ENCODE data around the gene PRSS50. TPM values are rescaled to one million over a fixed set of nuclear protein-coding genes. Genes with fewer than 3 reads are reported as not detected.

The PRSS50 gene
- total RNA-seq, 1 experiment from 2014 or later, result not detected

GRCh38 chr3:46716461-46717441 is 918 bp downstream of the PRSS50 start:
- no TSS peak for BruUV-seq (replicated peaks)
- CTCF ChIA-PET, result no interaction called here
- no peak overlapping the region for H3K27ac ChIP-seq (ENCODE audit: low read depth, low read length, poor library complexity, severe bottlenecking)
- no peaks in the 10 kb centered on the region for H3K9me3 ChIP-seq (ENCODE audit: low read depth, low read length, poor library complexity, severe bottlenecking)
- no peak for DNase-seq (ENCODE audit: low spot score)
- TF ChIP-seq EZH2 (IDR thresholded peaks at IDR 0.05; ENCODE audit: borderline replicate concordance, low read depth, low read length, poor library complexity, severe bottlenecking) (no peak), CTCF (conservative IDR thresholded peaks at IDR 0.05; ENCODE audit: low read depth, low read length) (no peak)
- H3K27me3 ChIP-seq (replicated peaks; ENCODE audit: insufficient read depth, low read depth, low read length, poor library complexity), result no peaks in the 10 kb centered on the region
- no peak overlapping the region for H3K4me3 ChIP-seq (ENCODE audit: low read depth, low read length, poor library complexity, severe bottlenecking)
- intact Hi-C loops (cut with micrococcal nuclease; ENCODE audit: unreplicated experiment), result no loop called here
- POLR2A ChIA-PET (ENCODE audit: low non-redundant PET), result no interaction called here
- no peaks in the 10 kb centered on the region for H3K36me3 ChIP-seq (ENCODE audit: insufficient read depth, low read length, poor library complexity, severe bottlenecking)
- no peaks in the 10 kb centered on the region for H3K4me1 ChIP-seq (ENCODE audit: insufficient read depth, low read length, poor library complexity, severe bottlenecking)

- Histone ChIP-seq H3K36me3 (ENCODE audit: insufficient read depth, low read length, poor library complexity, severe bottlenecking) (no peaks in the 10 kb centered on the region), H3K27me3 (replicated peaks; ENCODE audit: insufficient read depth, low read depth, low read length, poor library complexity) (no peaks in the 10 kb centered on the region), H3K27ac (ENCODE audit: low read depth, low read length, poor library complexity, severe bottlenecking) (no peak overlapping the region), H3K4me3 (ENCODE audit: low read depth, low read length, poor library complexity, severe bottlenecking) (no peak overlapping the region), H3K9me3 (ENCODE audit: low read depth, low read length, poor library complexity, severe bottlenecking) (no peaks in the 10 kb centered on the region), H3K4me1 (ENCODE audit: insufficient read depth, low read length, poor library complexity, severe bottlenecking) (no peaks in the 10 kb centered on the region)
- ChIA-PET CTCF (no interaction called here), POLR2A (ENCODE audit: low non-redundant PET) (interaction anchor here (0.5 kb wide), 1 partner anchor 159 kb away, joined by 7 read pairs; no protein-coding TSS in a partner anchor)
- no peak for DNase-seq (ENCODE audit: low spot score)
- no peak for TF ChIP-seq CTCF (conservative IDR thresholded peaks at IDR 0.05; ENCODE audit: low read depth, low read length)
- TF ChIP-seq EZH2 (IDR thresholded peaks at IDR 0.05; ENCODE audit: borderline replicate concordance, low read depth, low read length, poor library complexity, severe bottlenecking), result no peak
- intact Hi-C loops (cut with micrococcal nuclease; ENCODE audit: unreplicated experiment), result no loop called here
- BruUV-seq (replicated peaks), result no TSS peak
Measured at GRCh38 chr3:46715507-46716175, 2.0 kb downstream of the PRSS50 start.

- ChIA-PET POLR2A (ENCODE audit: low non-redundant PET) (interaction anchor here (0.5 kb wide), 1 partner anchor 160 kb away, joined by 7 read pairs; no protein-coding TSS in a partner anchor), CTCF (no interaction called here)
- no TSS peak for BruUV-seq (replicated peaks)
- Histone ChIP-seq H3K4me3 (ENCODE audit: low read depth, low read length, poor library complexity, severe bottlenecking) (no peak overlapping the region), H3K27me3 (replicated peaks; ENCODE audit: insufficient read depth, low read depth, low read length, poor library complexity) (no peaks in the 10 kb centered on the region), H3K9me3 (ENCODE audit: low read depth, low read length, poor library complexity, severe bottlenecking) (no peaks in the 10 kb centered on the region), H3K27ac (ENCODE audit: low read depth, low read length, poor library complexity, severe bottlenecking) (no peak overlapping the region), H3K4me1 (ENCODE audit: insufficient read depth, low read length, poor library complexity, severe bottlenecking) (no peaks in the 10 kb centered on the region), H3K36me3 (ENCODE audit: insufficient read depth, low read length, poor library complexity, severe bottlenecking) (no peaks in the 10 kb centered on the region)
- DNase-seq (ENCODE audit: low spot score), result no peak
- TF ChIP-seq CTCF (conservative IDR thresholded peaks at IDR 0.05; ENCODE audit: low read depth, low read length) (no peak), EZH2 (IDR thresholded peaks at IDR 0.05; ENCODE audit: borderline replicate concordance, low read depth, low read length, poor library complexity, severe bottlenecking) (no peak)
- intact Hi-C loops (cut with micrococcal nuclease; ENCODE audit: unreplicated experiment), result no loop called here
Measured at GRCh38 chr3:46714728-46715506, 2.8 kb downstream of the PRSS50 start.
